Measurements from ENCODE around the gene MCCD1.

DNA sequence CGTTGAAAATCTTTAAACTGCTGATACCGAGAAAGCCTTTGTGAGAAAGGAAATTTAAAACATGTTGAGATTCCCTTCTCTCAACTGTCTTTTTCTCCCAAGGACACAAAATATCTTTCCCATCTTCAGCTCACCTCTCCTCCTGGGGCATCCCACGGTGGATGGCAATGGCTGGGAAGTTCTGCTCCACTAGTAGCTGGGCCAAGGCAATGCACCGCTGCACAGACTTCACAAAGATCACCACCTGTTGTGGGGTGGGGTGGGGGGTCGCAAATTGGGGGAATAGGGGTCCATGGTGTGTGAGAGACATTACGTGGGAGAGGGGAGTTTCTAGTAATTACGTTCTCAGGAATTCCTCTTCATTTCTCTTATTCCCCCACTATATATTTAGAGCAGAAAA lies 2.4 kb downstream of the MCCD1 start:
- TF ChIP-seq CTCF (IDR thresholded peaks at IDR 0.05; ENCODE audit: low read depth, low read length) (no peak), EZH2phosphoT487 (IDR thresholded peaks at IDR 0.05; ENCODE audit: low read depth) (no peak)
